ENCODE data around the gene MAEL.

Gene MAEL

GRCh38 chr1:166999075-166999474, 10.0 kb downstream of the MAEL start:
- in situ Hi-C loops (cut with MboI; ENCODE audit: low sequenced_read_pairs, unreplicated experiment) = no loop called here
- no peak for TF ChIP-seq CTCF (IDR thresholded peaks at IDR 0.05; ENCODE audit: borderline replicate concordance, control extremely low read depth, extremely low read depth, insufficient read depth, missing control alignments)
- DNase-seq (ENCODE audit: low spot score) = no peak

GRCh38 chr1:166999500-167000055, 10.5 kb downstream of the MAEL start:
- DNase-seq (ENCODE audit: low spot score) = no peak
- TF ChIP-seq CTCF (IDR thresholded peaks at IDR 0.05; ENCODE audit: borderline replicate concordance, control extremely low read depth, extremely low read depth, insufficient read depth, missing control alignments) = no peak
- in situ Hi-C loops (cut with MboI; ENCODE audit: low sequenced_read_pairs, unreplicated experiment) = no loop called here

- TF ChIP-seq CTCF (IDR thresholded peaks at IDR 0.05; ENCODE audit: borderline replicate concordance, control extremely low read depth, extremely low read depth, insufficient read depth, missing control alignments) = no peak
- in situ Hi-C loops (cut with MboI; ENCODE audit: low sequenced_read_pairs, unreplicated experiment) = no loop called here
- DNase-seq (ENCODE audit: low spot score) = no peak
Measured at GRCh38 chr1:167000546-167000945, 11.5 kb downstream of the MAEL start.

GRCh38 chr1:167002354-167002753, 13.3 kb downstream of the MAEL start:
- TF ChIP-seq CTCF (IDR thresholded peaks at IDR 0.05; ENCODE audit: borderline replicate concordance, control extremely low read depth, extremely low read depth, insufficient read depth, missing control alignments) = no peak
- in situ Hi-C loops (cut with MboI; ENCODE audit: low sequenced_read_pairs, unreplicated experiment) = no loop called here

GRCh38 chr1:167003711-167004110, 14.6 kb downstream of the MAEL start:
- DNase-seq (ENCODE audit: low spot score) = no peak
- no peak for TF ChIP-seq CTCF (IDR thresholded peaks at IDR 0.05; ENCODE audit: borderline replicate concordance, control extremely low read depth, extremely low read depth, insufficient read depth, missing control alignments)
- in situ Hi-C loops (cut with MboI; ENCODE audit: low sequenced_read_pairs, unreplicated experiment) = no loop called here

More at GRCh38 chr1:167002354-167002753, 13.3 kb downstream of the MAEL start:
- DNase-seq (ENCODE audit: low spot score) = no peak

GRCh38 chr1:167011560-167012191, 22.6 kb downstream of the MAEL start:
- DNase-seq (ENCODE audit: low spot score) = no peak
- in situ Hi-C loops (cut with MboI; ENCODE audit: low sequenced_read_pairs, unreplicated experiment) = no loop called here
- TF ChIP-seq CTCF (IDR thresholded peaks at IDR 0.05; ENCODE audit: borderline replicate concordance, control extremely low read depth, extremely low read depth, insufficient read depth, missing control alignments) = no peak

Data from GM13976 (cell line).